ENCODE data around the gene SCAF1. TPM values are rescaled to one million over a fixed set of nuclear protein-coding genes. Genes with fewer than 3 reads are reported as not detected.
"Not testable (repeated sequence)": the region's sequence is repeated elsewhere in the genome, so short reads cannot be mapped to it uniquely, and the experiment has no call there.

The SCAF1 gene
- polyA plus RNA-seq, 4 donors: 31.4 to 47.6 (median 34.7) TPM

DNA sequence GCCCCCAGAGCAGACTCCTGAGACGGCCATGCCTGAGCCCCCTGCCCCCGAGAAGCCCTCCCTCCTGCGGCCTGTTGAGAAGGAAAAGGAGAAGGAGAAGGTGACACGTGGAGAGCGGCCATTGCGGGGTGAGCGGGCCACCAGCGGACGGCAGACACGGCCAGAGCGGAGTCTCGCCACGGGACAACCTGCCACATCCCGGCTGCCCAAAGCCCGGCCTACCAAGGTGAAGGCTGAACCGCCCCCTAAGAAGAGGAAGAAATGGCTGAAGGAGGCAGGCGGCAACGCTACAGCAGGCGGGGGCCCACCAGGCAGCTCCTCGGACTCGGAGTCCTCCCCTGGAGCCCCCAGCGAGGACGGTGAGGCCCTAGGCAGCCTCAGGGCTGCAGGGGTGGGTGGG is 26.1 kb upstream of the SCAF1 start:
- DNase-seq (ENCODE audit: low read depth in 4 of 4, low spot score in 3 of 4): no peak

DNA sequence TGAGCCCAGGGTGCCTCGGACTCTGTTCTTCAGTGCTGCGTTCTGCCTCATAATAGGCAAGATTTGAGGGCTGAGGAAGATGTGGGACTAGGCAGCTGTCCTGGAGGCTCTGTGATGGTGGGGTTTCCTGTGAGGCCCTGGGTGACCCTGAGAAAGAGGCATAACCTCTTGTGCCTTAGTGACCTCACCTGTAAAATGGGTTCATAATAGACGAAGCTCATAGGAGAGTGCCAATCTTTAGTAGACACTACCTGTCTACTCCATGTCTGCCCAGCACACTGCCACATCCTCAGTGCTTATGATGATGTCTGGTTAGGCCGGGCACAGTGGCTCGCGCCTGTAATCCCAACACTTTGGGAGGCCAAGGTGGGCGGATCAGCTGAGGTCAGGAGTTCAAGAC is 25.5 kb upstream of the SCAF1 start:
- no peak for DNase-seq (ENCODE audit: low read depth in 4 of 4, low spot score in 3 of 4)

DNA sequence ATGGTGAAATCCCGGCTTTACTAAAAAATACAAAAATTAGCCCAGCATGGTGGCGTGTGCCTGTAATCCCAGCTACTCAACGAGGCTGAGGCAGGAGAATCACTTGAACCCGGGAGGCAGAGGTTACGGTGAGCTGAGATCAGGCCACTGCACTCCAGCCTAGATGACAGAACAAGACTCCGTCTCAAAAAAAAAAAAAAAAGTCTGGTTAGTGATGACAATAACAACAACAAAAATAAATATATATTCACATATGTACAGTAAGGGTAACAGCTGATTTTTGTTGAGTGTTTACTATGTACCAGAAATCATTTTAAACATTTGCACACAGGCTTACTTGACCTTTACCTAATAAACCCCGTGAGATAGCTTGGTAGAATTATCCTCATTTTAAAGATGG is 25.1 kb upstream of the SCAF1 start:
- DNase-seq (ENCODE audit: low read depth in 4 of 4, low spot score in 3 of 4): no peak

DNA sequence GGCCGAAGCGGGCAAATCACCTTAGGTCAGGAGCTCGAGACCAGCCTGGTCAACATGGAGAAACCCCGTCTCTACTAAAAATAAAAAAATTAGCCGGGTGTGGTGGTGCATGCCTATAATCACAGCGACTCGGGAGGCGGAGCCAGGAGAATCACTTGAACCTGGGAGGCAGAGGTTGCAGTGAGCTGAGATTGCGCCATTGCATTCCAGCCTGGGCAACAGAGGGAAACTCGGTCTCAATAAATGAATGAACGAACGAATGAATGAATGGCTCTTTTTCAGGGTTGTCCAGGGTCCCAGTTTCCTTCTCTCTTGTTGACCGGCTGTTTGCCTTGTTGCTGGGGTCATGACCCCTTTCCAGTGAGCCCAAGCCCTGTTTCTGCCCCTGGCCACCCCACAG is 24.1 kb upstream of the SCAF1 start:
- DNase-seq (ENCODE audit: low read depth in 4 of 4, low spot score in 3 of 4): not testable (repeated sequence)

DNA sequence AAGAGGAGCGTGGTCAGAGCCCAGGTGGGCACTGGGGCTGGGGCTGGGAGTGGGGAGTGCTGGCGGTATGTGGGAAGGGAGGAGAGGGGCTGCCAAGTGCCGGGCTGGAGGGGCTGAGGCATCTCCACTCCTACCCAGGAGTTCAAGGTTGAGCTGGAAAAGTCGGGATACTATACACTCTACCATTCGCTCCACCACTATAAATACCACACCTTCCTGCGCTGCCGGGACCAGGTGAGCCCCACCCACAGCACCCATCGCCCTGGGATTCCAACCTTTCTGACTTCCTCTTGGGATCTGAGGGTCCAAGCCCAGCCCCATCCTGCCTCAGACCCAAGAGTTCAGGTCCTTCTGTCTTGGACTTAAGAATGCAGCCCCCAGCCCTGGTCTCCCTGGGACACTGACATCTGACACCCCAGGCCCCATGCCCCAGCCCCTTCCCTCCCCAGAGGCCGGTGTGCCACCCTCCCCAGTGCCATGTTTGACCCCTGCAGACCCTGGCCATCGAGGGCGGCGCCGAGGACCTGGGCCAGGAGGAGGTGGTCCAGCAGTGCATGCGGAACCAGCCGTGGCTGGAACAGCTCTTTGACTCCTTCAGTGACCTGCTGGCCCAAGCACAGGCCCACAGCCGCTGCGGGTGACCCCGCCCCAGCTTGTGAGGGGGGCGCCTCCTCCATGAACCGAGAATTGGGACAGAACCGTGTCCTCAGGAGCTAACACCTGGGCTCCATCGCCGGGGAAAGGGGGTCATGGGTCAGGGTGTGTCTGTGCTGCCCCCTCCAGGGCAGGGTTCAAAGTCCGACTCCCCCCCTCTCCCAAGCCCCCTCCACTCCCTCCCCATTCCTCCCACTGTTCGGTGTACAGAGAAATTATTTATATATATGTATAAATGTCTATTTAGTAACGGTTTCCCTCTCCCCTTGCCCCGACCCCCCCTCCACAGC is 16.8 kb upstream of the SCAF1 start:
- DNase-seq (ENCODE audit: low read depth in 4 of 4, low spot score in 3 of 4): no peak

DNA sequence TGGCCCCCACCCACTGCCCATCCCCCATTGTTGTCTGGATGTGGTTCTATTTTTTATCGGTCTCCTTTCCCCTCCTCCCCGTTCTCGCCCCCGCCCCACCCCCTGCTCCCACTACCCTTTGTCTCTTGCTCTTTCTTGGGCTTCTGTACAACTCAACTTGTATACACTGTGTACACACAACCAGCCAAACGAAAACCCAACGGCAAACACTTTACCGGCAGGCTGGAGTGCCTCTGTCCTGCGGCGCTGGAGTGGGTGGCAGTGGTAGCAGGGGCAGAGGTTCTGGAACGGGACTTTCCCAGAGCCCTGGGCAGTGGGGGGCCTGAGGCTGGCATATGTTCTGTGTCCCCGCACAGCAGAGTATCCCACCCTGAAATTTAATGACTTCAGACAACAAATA is 15.8 kb upstream of the SCAF1 start:
- DNase-seq (ENCODE audit: low read depth in 4 of 4, low spot score in 3 of 4): no peak

DNA sequence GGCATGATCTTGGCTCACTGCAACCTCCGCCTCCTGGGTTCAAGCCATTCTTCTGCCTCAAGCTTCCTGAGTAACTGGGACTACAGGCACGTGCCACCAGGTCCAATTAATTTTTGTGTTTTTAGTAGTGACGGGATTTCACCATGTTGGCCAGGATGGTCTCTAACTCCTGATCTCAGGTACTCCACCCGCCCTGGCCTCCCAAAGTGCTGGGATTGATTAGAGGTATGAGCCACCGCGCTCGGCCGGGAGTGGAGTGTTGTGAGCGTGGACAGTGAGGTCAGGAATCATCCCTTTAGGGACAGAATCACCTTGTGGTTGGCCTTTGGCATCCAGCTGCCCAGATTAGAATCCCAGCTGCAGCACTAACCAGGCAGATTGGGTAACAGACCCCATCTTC is 12.3 kb upstream of the SCAF1 start:
- DNase-seq (ENCODE audit: low read depth in 4 of 4, low spot score in 3 of 4): no peak

DNA sequence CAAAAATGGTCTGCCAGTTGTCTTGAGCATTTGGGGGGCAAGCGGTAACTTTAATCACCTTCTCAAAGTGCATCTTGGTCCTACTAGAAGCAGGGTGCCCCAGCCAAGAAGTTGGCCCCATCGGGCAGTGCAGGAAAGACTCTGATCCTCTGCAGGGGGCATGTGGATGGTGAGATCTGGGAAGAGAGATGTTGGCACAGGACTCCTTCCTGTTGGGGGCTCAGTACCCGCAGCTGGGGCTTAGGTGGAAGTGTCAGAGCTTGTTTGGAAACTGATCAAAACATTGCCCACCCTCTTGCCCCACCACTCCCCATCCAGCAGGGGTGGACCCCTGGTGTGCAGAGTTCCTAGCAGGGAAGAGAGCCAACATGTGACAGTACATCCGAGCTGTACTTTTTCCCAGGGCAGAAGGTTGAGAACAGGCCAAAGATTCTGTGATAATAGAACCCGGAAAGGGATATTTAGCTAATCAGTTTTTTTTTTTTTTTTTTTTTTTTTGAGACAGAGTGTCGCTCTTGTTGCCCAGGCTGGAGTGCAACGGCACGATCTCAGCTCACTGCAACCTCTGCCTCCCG is 10.9 kb upstream of the SCAF1 start:
- DNase-seq (ENCODE audit: low read depth in 4 of 4, low spot score in 3 of 4): no peak

DNA sequence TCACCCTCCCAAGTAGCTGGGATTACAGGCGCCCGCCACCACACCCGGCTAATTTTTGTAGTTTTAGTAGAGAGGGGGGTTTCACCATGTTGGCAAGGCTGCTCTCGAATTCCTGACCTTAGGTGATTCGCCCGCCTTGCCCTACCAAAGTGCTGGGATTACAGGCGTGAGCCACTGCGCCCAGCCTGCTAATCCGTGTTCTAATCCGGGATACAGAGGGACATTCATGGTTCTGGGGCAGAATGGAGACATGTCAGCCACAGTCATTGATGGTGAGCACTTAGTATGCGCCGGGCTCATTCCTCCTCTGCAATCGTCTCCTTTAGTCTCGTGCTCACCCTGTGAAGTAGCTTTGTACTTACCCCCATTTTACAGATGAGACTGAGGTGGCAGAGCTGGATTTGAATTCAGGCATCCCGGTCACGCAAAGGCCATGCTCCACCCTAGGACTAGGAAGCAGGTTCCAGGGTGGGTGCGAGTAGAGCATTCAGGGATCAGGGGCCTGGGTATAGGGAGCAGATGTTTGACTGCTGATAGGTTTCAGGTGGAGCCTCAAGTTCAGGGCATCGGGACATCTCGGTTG is 10.3 kb upstream of the SCAF1 start:
- DNase-seq (ENCODE audit: low read depth in 4 of 4, low spot score in 3 of 4): no peak

DNA sequence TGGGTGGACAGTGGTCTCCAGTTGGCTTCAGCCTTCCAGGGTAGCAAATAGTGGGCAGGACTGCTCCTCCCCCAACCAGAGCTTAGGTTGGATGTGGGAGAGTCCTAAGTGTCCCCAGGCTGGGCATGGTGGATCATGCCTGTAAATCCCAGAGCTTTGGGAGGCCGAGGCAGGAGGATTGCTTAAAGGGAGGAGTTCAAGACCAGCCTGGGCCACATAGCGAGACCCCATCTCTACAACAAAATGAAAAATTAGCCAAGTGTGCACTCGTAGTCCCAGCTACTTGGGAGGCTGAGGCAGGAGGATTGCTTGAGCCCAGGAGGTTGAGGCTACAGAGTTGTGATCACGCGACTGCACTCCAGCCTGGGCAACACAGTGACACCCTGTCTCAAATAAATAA is 9.4 kb upstream of the SCAF1 start:
- no peak for DNase-seq (ENCODE audit: low read depth in 4 of 4, low spot score in 3 of 4)

DNA sequence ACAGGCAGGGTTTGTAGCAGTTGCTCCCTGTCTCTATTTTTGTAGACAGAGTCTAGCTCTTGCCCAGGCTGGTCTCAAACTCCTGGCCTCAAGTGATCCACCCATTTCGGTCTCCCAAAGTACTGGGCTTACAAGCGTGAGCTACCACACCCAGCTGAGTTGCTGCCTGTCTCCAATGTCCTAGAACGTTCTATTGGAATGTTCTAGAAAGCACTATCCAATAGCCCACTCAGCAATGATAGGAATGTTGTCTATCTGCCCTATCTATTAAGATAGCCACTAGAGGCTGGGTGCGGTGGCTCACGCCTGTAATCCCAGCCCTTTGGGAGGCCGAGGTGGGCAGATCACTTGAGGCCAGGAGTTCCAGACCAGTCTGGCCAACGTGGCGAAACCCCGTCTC is 8.7 kb upstream of the SCAF1 start:
- not testable (repeated sequence) for DNase-seq (ENCODE audit: low read depth in 4 of 4, low spot score in 3 of 4)

DNA sequence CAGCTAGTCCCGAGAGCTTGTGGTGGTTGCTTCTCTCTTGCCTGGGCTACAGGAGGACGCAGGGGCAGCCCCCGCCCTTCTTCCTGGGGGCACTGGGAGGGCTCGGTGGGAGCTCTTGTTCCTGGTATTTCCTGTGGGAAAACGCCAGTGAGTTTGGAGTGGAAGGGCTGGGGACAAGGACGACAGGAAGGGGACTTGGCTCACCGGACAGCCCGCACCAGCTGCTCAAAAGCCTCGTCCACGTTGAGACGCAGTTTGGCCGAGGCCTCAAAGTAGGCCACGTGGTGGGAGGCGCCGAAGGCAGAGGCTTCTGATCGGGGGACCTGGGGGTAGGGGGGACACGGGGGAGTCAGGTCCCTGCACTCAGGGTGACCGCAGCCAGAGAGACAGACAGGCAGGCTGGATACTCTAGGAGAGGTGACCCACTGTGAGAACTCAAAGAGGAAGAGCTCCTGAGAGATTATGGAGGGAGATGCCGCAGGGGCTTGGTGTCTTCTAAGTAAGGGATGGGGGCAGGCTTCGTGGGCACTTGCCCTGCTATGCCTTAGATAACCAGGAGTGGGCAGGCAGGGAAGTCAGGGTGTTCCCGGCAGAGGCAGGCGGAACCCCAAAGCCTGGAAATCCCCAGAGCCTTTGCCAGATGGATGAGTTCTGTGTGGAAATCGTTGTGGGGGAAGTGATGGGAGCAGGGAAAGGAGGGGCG is 6.3 kb upstream of the SCAF1 start:
- no peak for DNase-seq (ENCODE audit: low read depth in 4 of 4, low spot score in 3 of 4)

DNA sequence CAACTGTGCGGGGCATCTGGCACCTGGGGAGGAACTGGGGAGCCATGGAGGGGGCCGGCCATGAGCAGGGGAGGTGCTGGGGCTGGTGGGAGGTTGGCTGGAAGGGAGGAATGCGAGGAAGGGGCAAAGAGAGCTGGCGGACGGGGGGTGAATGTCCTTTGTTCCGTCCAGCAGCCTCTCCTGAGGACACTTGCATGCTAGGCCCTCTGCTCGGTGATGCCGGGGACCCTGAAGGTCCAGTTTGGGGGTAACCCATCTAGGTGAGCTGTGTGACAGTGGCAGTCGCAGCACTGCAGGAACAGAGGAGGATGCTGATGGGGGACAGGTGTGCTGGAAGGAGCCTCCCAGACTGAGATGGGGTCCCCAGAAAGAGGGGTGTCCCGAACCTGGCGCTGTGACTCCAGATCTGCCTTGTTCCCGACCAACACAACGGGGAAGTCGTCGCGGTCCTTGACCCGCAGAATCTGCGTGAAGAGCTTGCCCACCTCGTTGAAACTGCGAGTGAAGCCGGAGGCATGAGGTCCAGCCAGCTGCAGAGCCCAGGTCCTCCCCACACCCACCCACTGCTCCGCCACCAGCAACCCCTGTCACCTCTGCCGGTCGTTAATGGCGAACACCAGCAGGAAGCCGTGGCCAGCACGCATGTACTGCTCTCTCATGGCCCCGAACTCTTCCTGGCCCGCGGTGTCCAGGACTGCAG is 5.6 kb upstream of the SCAF1 start:
- no peak for DNase-seq (ENCODE audit: low read depth in 4 of 4, low spot score in 3 of 4)

DNA sequence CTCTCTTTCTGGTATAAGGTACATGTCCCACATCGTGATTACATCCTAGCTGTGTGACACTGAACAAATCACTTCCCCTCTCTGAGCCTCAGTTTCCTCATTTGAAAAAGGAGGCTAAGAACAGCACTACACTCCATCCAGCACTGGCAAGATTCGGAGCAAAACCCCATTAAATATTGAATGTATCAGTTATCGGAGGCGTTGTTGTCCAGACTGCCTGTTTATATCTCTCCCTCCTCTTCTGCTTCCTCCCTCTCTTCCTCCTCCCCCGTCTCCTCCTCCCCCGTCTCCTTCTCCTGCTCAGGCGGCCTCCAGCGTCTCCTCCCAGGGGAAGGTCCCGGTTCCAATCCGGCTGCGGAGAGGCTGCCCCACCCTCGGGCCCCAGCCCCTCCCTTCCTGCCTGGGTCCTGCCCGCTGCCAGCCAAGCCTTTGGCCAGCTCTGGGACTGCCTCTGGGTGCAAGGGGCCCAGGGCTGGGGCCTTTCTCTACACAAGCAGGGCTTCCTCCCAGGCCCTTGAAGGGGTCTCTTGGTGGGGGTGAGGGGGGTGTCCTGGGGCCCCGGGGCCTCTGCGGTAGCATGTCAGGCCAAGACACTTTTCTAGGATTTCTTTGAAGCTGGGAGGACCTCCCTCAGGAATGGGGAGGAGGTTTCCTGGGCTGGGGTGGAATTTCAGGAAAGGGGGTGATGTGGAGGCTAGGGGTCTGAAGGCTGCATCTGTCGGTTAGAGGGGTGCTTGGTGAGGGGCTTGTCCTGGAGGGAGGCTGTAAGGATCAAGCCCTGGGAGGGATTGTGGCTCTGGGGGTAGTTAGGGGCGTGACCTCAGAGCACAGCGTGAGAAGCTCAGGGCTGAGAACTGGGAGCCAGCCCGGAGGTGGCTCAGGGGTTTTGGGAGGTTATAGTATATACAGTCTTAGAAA is 3.9 kb upstream of the SCAF1 start:
- DNase-seq (ENCODE audit: low read depth in 4 of 4, low spot score in 3 of 4): no peak

DNA sequence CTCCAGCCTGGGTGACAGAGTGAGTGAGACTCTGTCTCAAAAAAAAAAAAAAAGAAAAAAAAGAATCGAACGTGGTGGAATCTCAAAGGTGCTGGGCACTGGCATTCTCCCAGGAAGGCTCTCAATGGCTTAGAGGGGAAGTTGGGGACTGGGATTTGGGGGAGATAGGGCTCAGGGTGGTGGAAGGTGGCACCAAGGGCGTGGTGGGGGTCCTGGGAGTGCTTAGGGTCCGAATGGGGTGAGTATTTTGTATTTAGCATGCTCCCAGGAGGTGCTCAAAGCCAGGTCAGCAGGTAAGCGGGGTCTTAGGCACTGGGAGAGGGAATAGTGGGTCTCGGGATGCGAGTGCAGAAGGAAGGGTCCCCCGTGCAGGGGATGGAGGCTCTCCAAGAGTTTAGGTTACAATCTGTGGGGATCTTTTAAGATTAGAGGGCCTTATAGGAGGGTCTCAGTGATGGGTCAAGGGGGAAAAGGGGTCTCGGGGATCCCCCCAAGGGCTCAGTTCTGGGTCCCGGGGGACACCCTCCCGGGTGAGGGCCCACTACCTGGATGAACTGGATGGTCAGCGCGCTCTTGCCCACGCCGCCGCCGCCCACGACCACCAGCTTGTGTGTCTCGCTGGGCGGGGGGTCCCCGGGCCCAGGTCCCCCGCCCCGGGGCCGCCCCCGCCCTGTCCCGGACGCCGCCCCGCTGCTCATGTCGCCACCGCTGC is 2.5 kb upstream of the SCAF1 start:
- DNase-seq (ENCODE audit: low read depth in 4 of 4, low spot score in 3 of 4): no peak

DNA sequence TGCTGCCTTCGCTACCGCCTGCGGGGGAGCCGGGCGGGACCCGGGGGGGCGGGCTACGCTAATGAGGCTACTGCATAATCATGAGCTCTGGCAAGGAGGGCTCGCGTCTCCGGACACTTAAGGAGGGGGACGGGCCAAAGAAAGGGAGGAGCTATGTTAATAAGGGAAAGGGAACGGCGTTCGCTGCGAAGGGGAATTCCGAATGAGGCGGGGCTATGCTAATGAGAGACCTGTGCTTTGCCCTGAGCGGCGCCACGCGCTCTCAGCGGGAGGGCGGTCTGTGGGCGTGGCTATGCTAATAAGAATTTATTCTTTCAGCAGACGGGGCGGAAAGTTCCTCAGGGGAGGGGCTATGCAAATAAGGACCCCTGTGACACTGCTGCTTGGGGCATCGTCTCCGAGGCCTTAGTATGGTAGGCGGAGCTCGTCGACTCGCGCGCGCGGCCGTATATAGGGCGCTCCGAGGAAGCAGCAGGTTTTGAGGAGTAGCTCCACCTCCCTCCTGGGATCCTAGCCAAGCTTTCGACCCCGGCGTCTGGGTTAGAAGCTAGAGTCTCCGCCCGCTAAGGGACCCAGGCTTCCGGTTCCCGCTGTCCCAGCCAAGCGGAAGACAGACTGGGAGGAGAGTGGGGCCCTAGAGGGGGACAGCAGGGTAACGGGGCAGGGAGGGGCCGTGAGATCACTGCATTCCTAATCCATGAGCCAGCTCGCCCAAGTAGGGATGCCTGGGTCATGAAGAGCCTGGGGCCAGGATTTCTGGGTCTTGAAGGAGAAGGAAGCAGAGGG is 1.7 kb upstream of the SCAF1 start, which contains the start of gene RRAS:
RRAS (minus strand) TSS at position 31 of the 786 bp plus-strand sequence. CDS start 45 bp downstream, outside the sequence.
- DNase-seq (ENCODE audit: low read depth in 4 of 4, low spot score in 3 of 4): peak; percentile 99 to 100 (median 100)

DNA sequence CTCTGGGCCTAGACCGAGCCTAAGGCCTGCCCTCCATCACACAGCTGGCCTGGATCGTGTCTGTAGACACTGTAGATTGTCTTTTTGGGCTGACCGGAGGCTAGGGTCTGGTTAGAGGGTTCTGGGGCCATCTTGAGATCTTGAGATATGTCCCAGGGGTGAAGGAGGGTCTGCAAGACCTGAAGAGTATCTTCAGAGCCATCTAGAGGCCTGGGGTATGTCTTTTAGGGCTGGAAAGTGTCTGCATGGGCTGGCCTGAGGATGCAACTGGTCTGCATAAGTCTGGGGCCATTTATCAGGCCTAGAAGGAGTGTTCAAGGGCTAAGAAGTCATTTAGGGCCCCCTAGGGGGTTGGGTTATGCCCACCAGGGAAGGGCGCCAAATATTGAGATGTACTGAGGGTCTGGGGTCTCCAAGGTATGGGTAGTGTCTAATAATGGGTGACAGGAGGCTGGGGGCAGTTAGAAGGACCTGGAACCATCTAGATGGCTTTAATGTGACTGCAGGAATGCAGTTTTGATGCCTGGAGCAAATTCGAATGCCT is 555 bp downstream of the SCAF1 start:
- DNase-seq (ENCODE audit: low read depth in 4 of 4, low spot score in 3 of 4): no peak

DNA sequence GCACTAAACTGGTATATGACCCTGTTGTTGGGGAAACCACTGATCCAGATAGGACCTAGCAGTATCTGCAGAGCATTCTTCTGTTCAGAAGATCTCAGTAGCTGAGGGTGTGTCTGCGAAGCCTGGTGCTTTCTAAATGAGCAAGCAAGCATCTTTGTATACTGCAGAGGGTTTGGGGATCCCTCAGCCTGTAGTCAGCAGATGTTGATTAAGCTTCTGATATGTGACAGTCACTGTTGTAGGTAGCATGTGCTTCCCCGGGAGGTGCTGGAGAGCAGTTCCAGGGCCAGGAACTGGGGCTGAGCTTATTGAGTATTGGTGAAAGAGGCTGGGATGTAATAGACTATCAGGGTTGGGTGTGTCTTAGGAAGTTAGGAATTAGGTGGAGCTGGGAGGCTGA is 1.5 kb downstream of the SCAF1 start:
- no peak for DNase-seq (ENCODE audit: low read depth in 4 of 4, low spot score in 3 of 4)

Data from right renal pelvis (tissue), 4 donors.